ENCODE results near the gene TMEM117.

GRCh38 chr12:44025499-44025898, 189.6 kb downstream of the TMEM117 start:
- TF ChIP-seq CTCF (IDR thresholded peaks at IDR 0.05; ENCODE audit: low read length) (no peak), EZH2 (IDR thresholded peaks at IDR 0.05; ENCODE audit: borderline replicate concordance, low read length) (no peak)

Measured in OCI-LY1 (cell line).